Brain microvascular endothelial cell (primary cell): Measurements from ENCODE around the gene SRCIN1.
"Not testable (repeated sequence)": the region's sequence is repeated elsewhere in the genome, so short reads cannot be mapped to it uniquely, and the experiment has no call there.

Experiments used
- DNase-seq: peaks from one replicate; pipeline ENCODE4 v3.0.0-alpha.2; 2020
- H3K27ac ChIP-seq: fragments of 250-450 bp; sonication (Bioruptor Pico); 2 replicates; pipeline ENCODE4 v1.5.1; 2020; ENCODE audit warnings: mild to moderate bottlenecking, moderate library complexity
- H3K27me3 ChIP-seq: fragments of 250-450 bp; sonication (Bioruptor Pico); replicated peaks from 2 replicates; pipeline ENCODE4 v1.5.1; 2020; ENCODE audit warnings: mild to moderate bottlenecking
- H3K36me3 ChIP-seq: fragments of 250-450 bp; sonication (Bioruptor Pico); replicated peaks from 2 replicates; pipeline ENCODE4 v1.5.1; 2020; ENCODE audit warnings: mild to moderate bottlenecking
- H3K4me3 ChIP-seq: 2 replicates; pipeline ENCODE4 v1.5.1; 2011; ENCODE audit warnings: low read depth, mild to moderate bottlenecking, control low read depth, low read length, moderate library complexity
- in situ Hi-C: cut with HindIII; loops from 2 replicates; pipeline ENCODE4 v1.10.0; 2017; ENCODE audit warnings: low sequenced_read_pairs, low pct_ligation_motif_present
- TF ChIP-seq, protein P1 (sequence below): IDR thresholded peaks from 2 replicates; pipeline ENCODE4 v1.5.1; 2011; ENCODE audit warnings: low read depth, mild to moderate bottlenecking, moderate library complexity, low read length, control low read depth, inconsistent platforms; ENCODE audit errors: missing control alignments

The SRCIN1 gene

DNA sequence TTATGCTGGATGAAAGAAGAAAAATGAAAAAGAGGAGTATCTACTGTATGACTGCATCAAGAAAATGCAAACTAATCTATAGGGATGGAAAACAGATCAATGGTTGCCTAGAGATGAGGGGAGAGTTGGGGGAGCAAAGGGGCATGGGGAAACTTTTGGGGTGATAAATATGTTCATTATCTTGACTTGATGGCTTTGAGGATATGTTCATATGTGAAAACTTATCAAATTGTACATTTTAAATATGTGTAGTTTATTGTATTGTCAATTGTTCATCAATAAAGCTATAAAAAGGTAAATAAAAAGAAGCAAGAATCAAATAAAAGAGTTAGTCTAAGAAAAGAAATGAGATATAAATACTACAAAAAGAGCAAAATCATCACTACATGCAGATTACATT lies 19.7 kb upstream of the SRCIN1 start:
- in situ Hi-C loops: no loop called here
- TF ChIP-seq, protein P1, sequence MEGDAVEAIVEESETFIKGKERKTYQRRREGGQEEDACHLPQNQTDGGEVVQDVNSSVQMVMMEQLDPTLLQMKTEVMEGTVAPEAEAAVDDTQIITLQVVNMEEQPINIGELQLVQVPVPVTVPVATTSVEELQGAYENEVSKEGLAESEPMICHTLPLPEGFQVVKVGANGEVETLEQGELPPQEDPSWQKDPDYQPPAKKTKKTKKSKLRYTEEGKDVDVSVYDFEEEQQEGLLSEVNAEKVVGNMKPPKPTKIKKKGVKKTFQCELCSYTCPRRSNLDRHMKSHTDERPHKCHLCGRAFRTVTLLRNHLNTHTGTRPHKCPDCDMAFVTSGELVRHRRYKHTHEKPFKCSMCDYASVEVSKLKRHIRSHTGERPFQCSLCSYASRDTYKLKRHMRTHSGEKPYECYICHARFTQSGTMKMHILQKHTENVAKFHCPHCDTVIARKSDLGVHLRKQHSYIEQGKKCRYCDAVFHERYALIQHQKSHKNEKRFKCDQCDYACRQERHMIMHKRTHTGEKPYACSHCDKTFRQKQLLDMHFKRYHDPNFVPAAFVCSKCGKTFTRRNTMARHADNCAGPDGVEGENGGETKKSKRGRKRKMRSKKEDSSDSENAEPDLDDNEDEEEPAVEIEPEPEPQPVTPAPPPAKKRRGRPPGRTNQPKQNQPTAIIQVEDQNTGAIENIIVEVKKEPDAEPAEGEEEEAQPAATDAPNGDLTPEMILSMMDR: no peak
- H3K27ac ChIP-seq: no peak overlapping the region
- H3K4me3 ChIP-seq: no peak overlapping the region
- no peaks in the 10 kb centered on the region for H3K36me3 ChIP-seq
- peaks cover 9% of the 10 kb centered on the region for H3K27me3 ChIP-seq
- DNase-seq: no peak

DNA sequence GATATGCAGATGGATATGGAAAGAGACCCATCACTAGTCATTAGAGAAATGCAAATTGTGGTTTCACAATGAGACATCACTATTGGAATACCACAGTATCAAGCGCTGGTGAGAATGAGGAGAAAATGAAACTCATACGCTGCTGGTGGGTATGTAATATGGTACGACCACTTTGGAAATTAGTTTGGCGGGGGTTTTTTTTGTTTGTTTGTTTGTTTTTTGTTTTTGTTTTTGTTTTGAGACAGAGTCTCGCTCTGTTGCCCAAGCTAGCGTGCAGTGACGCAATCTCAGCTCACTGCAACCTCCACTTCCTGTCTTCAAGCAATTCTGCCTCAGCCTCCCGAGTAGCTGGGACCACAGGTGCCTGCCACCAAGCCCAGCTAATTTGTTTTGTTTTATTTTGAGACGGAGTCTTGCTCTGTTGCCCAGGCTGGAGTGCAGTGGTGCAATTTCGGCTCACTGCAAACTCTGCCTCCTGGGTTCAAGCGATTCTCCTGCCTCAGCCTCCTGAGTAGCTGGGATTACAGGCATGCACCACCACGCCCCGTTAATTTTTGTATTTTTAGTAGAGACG lies 19.1 kb upstream of the SRCIN1 start:
- H3K36me3 ChIP-seq, H3K27me3 ChIP-seq, in situ Hi-C loops, H3K27ac ChIP-seq, DNase-seq, H3K4me3 ChIP-seq: not testable (repeated sequence)

GRCh38 chr17:38621538-38621937 lies 15.8 kb upstream of the SRCIN1 start:
- H3K36me3 ChIP-seq: no peaks in the 10 kb centered on the region
- H3K27me3 ChIP-seq: peaks cover 11% of the 10 kb centered on the region
- no peak for DNase-seq
- no peak overlapping the region for H3K4me3 ChIP-seq
- no peak overlapping the region for H3K27ac ChIP-seq
- in situ Hi-C loops: no loop called here
- TF ChIP-seq, protein P1: no peak

GRCh38 chr17:38620551-38621277 lies 15.0 kb upstream of the SRCIN1 start:
- no peaks in the 10 kb centered on the region for H3K36me3 ChIP-seq
- peaks cover 11% of the 10 kb centered on the region for H3K27me3 ChIP-seq
- in situ Hi-C loops: no loop called here
- TF ChIP-seq, protein P1: no peak
- no peak for DNase-seq
- H3K4me3 ChIP-seq: no peak overlapping the region
- H3K27ac ChIP-seq: no peak overlapping the region

GRCh38 chr17:38619937-38620550 lies 14.3 kb upstream of the SRCIN1 start:
- TF ChIP-seq, protein P1: no peak
- no peaks in the 10 kb centered on the region for H3K36me3 ChIP-seq
- no peak overlapping the region for H3K4me3 ChIP-seq
- in situ Hi-C loops: no loop called here
- DNase-seq: no peak
- H3K27ac ChIP-seq: no peak overlapping the region
- H3K27me3 ChIP-seq: peaks cover 11% of the 10 kb centered on the region

DNA sequence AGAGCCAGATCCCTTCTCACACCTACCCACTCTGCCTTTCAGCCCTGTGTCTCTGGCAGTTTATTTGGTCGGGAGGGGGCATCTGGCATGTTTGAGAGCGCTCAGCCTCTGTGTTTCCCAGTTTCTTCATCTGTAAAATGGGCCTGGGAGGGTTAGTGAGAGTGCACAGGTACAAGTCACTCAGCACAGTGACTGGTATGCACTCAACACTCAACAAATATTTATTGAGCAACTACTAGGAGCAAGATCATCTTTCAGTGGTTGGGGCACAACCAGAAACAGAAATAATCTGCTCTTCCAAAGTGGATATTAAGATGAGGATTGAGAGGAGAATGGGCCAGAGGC lies 13.7 kb upstream of the SRCIN1 start:
- Histone ChIP-seq H3K27me3 (peaks cover 11% of the 10 kb centered on the region), H3K36me3 (no peaks in the 10 kb centered on the region), H3K4me3 (no peak overlapping the region), H3K27ac (no peak overlapping the region)
- TF ChIP-seq, protein P1: no peak
- DNase-seq: no peak
- in situ Hi-C loops: no loop called here
